ENCODE data around the gene FNDC1.

The FNDC1 gene

DNA sequence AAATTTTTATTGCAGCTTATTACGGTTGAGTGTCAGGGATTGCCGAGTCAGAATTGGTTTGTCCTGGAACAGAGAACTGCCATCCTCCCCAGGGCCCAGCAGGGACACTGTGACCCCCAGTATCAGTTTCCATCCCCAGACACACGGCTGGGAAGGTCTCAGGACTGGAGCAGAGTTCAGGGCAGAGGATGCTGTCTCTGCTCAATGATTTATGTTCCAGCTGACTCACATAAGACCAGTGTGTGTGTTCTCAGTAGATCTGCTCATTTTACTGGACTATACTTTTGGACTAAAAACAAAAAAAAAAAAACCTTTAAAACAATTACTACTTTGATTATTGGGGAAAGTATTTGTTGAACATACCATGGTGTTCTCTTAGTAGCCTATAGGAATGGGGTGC lies 44.2 kb downstream of the FNDC1 start:
- DNase-seq: no peak

DNA sequence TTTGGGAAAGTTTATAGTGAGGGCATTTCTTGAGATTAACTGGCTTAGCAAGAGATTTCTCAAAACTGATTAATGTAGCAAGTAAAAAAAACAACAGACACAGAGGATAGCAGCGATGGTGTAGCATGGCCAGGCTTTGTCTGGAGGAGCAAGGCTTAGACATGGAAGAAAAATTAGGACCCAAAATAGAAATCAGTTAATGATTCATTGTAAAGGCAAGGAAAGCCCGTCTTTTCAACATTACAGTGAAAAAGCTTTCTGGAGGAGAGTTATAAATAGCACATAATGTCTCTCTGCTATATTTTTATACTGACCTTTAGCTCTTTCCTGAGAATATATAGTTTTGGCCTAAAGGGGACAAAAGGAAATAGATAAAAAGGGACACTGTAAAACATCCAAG lies 45.1 kb downstream of the FNDC1 start:
- DNase-seq: no peak

DNA sequence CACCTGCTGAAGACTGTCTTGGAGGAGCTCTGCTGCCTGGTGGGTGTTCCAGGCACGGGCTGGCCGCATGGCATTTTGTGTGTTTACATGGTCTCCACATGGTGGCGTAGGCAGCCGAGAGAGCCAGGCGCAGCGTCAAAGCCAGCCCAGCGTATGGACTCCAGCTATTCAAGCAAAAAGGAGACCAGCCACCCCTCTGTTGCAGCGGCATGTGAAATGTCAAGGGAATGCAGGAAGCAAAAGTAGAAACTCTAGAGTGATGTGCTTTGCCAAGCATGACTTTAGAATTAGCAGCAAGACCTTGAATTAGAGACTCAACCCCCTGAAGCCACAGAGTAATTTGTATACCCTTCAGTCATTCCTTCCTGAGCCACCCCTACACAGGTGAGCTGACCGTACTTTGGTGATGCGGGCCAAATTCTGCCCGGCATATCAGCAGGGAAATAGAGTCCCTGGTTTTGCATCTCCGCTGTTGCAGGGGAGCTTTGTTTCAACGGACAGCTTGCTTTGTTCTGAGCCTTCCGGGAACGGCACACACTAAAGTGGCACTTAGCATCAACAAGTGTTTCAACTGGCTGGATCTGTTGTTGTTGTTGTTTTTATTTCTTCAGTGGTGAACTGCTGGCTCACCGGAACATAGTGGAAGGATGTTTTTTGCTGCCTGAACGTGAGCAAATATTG lies 48.5 kb downstream of the FNDC1 start:
- DNase-seq: peak; percentile 4

DNA sequence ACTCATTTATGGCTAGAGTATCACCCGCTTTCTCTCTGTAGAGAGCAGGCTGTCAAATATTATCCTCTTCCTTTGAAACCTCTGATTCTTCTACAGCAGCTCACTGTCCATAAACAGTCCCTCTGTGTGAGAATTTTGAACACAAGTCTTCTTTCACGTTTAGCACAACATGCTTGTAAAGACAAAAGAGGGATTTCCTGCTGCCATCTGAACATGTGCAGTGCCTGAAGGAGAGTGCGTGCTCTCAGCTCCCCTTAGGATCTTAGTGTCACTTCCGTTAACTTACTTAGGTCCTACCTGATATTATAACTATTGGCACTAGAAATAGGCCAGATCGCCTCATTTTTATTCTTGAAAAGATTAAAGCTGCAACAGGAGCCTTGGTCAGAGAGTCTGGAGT lies 50.9 kb downstream of the FNDC1 start:
- DNase-seq: no peak

DNA sequence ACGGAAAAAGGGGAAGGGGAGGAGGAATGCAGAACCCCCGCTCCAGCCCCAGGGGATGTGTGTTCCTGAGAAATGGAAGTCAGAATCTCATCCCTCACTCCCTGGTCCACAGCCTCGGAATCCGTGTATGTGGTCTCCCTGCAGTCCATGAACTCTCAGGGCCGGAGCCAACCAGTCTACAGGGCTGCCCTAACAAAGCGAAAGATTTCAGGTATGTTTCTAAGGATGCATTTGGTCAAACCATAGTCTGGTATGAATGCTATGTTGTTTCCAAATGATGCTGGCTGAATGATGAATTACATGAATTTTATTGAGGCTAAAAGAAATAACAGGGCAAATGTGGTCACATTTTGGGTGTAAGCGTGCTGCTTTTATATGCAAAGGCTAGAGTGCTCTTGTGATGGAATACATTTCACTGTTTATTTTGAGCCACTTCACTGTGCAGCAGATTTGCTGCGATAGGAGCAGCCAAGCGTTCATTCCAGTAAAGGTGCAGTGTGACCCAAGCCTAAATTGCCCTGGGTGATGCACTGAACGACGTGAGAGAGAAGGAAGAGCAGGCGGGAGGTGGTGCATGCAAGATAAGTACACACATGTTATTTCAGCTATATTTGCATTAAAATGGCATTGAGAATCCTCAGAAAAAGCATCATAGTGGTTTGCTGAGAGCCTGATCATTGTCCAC lies 52.4 kb downstream of the FNDC1 start:
- DNase-seq: no peak

DNA sequence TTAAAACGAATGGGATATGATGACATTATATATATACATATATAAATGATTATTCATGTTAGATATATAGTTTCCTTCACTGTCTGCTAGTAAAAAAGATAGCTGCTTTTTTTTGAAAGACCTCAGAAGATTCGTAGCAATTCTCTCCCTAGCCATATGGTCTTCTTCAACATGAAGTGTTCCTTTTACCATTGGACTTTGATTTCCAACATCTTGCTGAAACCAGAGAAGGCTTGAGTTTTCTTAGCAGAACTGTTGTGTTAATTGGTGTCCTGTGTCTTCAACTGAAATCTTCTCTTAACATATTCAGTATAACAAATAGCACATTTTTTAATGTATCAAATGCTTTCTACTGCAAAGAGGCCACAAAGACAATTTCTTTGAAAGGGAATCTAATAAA lies 55.3 kb downstream of the FNDC1 start:
- DNase-seq: no peak

DNA sequence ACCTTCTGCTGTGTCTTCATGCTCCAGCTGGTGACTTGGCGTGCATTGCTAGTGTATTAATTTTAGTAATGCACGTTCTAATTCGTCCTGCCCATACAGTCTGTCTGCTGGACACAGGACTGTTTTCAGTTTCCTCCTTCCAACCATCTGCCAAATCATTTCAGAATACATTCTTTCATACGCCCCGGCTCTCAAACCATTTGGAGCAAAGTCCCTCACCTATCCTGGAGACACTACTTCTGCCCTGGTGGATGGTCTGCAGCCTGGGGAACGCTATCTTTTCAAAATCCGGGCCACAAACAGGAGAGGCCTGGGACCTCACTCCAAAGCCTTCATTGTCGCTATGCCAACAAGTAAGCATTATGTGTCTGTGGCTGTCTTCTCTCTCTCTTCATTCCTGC lies 60.5 kb downstream of the FNDC1 start:
- DNase-seq: no peak

DNA sequence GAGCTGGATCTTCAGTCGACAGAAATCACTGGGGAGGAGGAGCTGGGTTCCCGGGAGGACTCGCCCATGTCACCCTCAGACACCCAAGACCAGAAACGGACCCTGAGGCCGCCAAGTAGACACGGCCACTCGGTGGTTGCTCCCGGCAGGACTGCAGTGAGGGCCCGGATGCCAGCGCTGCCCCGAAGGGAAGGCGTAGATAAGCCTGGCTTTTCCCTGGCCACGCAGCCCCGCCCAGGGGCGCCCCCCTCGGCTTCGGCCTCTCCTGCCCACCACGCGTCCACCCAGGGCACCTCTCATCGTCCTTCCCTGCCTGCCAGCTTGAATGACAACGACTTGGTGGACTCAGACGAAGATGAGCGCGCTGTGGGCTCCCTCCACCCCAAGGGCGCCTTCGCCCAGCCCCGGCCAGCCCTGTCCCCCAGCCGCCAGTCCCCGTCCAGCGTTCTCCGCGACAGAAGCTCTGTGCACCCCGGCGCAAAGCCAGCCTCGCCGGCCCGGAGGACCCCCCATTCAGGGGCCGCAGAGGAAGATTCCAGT lies 63.0 kb downstream of the FNDC1 start:
- no peak for DNase-seq

DNA sequence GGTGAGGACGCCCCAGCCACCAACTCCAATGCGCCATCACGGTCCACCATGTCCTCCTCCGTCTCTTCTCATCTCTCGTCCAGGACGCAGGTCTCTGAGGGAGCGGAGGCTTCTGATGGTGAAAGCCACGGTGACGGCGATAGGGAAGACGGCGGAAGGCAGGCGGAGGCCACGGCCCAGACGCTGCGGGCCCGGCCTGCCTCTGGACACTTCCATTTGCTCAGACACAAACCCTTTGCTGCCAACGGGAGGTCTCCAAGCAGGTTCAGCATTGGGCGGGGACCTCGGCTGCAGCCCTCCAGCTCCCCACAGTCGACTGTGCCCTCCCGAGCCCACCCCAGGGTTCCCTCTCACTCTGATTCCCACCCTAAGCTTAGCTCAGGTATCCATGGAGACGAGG lies 63.6 kb downstream of the FNDC1 start:
- DNase-seq: no peak

DNA sequence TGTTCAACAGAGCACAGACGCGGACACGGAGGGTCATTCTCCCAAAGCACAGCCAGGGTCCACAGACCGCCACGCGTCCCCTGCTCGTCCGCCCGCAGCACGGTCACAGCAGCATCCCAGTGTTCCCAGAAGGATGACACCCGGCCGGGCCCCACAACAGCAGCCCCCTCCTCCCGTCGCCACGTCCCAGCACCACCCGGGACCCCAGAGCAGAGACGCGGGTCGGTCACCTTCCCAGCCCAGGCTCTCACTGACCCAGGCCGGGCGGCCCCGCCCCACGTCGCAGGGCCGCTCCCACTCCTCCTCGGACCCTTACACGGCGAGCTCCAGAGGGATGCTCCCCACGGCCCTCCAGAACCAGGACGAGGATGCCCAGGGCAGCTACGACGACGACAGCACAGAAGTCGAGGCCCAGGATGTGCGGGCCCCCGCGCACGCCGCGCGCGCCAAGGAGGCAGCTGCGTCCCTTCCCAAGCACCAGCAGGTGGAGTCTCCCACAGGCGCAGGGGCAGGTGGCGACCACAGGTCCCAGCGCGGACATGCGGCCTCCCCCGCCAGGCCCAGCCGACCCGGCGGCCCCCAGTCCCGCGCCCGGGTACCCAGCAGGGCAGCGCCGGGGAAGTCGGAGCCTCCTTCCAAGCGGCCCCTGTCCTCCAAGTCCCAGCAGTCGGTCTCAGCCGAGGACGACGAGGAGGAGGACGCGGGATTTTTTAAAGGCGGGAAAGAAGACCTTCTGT lies 64.3 kb downstream of the FNDC1 start:
- DNase-seq: no peak

DNA sequence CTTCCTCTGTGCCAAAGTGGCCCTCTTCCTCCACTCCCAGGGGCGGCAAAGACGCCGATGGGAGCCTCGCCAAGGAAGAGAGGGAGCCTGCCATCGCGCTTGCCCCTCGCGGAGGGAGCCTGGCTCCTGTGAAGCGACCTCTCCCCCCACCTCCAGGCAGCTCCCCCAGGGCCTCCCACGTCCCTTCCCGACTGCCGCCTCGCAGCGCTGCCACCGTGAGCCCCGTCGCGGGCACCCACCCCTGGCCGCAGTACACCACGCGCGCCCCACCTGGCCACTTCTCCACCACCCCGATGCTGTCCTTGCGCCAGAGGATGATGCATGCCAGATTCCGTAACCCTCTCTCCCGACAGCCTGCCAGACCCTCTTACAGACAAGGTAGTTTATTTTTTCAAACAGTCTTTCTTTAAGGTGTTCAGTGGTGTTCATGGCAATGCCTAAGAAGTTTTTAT lies 64.9 kb downstream of the FNDC1 start:
- no peak for DNase-seq

DNA sequence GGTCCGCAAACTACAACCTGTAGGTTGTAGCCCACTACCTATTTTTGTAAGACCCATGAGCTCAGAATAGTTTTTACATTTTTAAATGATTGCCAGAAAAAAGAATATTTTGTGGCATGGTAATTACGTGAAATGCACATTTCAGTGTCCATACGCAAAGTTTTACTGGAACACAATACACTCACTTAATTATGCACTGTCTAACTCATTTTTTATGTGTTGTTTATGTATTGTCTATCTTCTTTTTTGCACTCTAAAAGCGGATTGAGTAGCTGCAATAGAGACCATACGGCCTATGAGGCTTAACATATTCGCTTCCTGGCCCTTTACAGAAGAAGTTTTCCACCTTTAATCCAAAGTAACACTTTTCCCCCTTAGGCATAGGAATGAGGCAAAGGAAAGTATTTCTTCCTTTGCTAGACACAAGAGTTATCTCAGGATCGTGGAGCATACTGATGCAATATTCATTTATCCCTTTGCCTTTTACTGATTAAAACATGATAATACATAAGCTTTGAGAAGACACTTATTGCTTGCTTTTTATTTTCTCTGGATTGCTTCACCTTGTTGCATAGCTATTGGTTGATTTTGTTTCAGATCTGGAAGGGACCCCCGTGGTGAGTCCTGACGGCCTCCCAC lies 69.8 kb downstream of the FNDC1 start:
- no peak for DNase-seq

DNA sequence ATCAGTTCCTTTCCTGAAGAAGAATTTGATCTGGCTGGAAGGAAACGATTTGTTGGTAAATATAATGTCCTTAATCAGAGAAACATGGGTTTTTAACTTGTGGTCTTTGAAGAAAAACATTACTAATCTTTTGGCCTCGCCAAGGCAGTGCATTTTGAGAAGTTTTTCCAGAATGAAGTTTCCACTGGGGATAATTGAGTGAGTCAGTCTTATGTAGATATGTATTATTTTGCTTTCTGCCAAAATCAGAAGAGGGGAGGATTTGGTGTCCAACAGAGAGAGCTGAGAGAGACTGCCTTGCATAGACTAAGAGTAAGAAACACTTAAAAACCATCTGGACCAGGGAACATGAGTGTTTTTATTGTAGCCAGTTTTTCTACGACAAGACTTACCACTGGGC lies 79.9 kb downstream of the FNDC1 start:
- DNase-seq: no peak

DNA sequence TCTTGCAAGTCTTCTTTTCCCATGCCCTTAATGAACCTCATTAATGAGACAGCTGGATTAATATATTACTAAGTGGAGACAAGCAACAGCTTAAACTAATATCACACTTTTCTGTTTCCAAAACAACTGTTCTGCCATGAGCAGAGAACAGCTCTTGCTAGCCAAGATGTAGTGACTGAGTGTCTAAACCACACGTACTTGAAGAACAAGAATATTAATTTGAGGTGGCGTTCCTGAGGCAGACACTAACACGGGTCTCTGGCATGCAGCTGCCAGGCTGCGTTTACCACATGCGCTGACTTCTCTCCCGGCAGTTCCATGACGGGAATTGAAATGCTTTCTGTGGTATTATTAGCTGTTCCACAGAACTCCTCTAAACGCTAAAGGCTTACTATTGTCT lies 80.6 kb downstream of the FNDC1 start:
- DNase-seq: no peak

DNA sequence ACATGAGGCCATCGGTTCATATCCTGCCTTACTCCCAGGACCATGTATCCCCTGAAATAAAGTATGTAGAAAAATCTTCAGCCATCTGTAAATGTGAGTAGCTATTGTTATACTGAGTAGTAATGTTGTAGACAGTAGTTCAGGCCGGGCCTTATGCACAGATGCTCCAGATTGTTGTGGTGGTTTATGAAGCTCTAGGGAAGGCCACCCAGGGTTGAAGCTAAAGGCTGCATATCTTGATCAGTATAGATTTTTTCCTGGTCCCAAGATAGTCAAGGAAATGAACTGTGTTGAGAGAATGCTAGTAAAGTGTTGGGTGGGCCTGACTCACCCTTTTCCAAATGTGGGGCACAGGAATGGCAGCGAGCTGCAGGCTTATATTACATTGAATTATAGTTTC lies 81.4 kb downstream of the FNDC1 start:
- no peak for DNase-seq

DNA sequence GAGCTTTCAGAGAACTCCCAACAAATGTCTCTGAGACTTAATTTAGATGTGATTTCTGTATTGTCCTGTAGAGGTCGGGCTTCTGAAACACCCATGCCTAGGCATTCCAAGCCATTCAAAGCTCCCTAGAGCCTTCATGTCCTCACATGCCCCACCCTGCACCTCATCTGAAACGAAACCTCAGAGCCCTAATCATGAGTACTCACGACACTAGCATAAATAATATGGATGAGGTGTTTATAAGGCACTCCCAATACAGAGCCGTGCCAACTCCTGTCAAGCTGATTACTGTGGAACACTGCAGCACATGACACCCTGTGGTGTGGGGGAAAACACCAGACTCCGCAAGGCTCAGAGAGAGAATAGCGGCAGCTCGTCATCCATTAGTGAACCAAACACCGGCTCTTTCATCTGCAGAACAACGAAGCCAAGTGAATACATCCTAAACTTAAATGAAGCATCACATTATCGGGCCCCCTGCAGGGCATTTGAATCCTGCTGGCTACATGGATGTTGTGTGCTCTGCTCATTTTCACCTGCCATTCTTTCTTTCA lies 83.8 kb downstream of the FNDC1 start:
- peak; percentile 55 for DNase-seq

DNA sequence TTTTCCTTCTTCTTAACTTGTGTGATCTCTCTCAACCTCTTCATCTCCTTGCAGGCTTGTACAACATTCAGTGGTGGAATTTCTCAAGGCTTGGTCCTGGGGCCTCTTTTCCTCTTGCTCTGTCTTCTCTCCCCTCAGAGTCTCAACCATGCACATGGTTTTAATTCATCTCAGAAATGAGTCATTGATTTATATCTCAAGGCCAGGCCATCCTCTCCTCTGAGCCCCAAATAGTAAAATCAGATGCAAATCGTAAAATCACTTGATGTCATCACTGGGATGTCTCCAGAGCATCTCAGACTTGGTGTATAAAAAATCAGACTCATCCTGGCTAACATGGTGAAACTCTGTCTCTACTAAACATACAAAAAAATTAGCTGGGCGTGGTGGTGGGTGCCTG lies 85.0 kb downstream of the FNDC1 start:
- no peak for DNase-seq

DNA sequence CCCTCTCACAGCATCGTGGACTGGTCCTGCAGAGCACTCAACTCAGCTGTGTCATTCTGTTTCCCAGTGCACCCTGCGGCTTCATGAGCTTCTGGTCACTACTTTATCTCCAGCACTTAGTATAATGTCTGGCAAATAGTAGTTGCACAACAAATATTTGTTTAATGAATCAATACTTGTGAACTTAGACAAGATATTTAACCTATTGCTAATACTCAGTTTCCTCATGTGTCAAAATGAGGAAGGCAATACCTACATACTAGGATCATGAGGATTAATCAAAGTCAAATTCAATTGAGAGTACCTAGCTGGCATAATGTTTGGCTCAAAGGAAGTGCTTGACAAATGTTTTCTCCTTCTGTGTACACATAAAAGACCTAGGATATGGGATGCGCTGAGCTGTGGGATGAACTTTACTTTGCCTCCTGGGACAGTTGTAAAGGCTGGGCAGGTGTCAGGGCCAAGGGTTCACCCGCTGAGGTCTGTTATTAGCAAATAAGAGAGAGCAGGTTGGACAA lies 86.3 kb downstream of the FNDC1 start:
- DNase-seq: no peak

DNA sequence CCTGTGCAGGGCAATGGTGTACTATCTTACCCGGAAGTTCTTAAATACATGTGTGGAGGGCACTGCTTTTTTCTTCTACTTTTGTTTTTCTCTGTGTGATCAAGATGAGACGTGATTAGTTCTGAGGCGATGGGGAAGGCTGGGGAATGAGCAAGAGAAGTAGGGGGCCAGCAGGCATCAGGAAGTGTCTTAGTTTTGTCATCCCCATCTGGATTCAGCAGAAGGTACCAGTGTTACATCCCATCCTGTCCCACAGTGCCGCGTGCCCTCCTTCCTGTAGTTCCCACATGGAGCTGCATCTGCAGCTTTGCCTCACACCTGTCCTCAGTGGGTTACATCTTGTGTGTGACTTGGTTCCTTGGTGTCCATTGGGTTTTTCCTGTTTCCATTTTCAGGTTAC lies 86.9 kb downstream of the FNDC1 start:
- no peak for DNase-seq

DNA sequence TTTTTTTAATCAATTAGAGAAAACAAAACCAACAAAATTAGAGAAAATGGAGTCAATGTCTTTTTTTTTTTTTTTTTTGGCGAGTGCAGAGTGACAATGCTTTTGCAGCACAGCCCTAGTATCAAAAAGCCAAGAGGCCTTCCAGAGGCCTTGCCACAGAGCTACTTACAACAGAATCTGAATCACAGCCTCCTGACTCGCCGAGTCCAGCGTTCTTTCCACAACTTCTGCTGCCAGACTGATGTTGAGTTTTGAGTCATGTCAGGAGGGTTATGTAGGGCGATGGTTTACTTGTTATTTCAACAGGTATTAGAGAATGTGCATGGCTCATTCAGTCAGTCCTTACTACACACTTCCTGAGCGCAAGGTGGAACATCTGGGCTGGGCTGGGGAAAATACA lies 88.6 kb downstream of the FNDC1 start:
- no peak for DNase-seq

DNA sequence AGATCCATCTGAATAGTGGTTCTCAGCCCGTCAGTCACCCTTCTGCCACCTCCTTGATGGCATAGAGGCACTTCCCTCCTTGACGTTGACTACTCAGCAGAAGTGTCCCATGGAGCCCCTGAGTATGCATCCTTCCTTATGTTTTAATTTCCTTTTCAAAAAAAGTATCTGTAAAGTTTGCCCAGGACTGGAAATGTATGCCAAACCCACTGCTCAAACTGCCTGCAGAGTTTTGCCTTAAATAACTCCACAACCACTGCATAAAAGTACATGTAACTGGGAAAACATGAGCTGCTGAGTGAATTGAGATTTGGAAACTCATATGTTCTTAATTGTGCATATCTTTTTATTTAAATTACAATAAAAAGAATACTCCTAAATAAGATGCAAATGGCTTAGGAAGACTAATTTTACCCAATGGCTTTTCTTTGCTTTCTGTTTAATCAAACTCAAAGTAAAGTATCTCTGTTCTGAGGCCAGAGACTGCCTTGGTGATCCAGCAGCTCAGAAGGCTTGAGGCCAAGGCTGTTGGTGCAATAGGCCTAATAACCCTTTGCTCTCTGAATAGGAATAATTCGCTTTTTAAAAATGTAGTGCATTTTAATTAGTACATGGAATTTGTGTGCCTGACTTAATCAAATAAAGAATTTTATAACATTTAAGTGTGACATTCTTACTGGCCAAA lies 90.4 kb downstream of the FNDC1 start:
- no peak for DNase-seq

DNA sequence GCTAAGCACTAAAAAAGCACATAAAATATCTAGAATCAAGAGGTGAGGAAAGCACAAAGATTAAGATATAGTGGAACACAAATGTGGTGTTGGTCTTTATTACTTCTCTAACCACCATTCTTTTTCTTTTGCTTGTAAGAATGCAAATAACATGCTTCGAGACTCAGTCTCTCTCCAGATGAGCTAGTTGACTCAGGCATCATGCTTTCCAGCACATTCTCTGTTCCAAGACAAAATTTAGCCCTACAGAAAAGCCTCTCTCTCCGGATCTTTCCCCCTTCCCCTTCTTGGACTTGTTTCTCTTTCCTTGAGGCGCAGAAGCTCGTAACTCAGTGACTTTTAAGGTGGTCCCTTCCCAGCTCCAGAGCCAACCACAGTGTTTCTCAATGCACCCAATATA lies 91.0 kb downstream of the FNDC1 start:
- no peak for DNase-seq
